Measurements from ENCODE around the gene STRA6. TPM values are rescaled to one million over a fixed set of nuclear protein-coding genes. Genes with fewer than 3 reads are reported as not detected.

Gene STRA6
- total RNA-seq, 6 donors from 2014 or later, result 0.22 to 3.5 (median 0.88) TPM; not detected in 3

DNA sequence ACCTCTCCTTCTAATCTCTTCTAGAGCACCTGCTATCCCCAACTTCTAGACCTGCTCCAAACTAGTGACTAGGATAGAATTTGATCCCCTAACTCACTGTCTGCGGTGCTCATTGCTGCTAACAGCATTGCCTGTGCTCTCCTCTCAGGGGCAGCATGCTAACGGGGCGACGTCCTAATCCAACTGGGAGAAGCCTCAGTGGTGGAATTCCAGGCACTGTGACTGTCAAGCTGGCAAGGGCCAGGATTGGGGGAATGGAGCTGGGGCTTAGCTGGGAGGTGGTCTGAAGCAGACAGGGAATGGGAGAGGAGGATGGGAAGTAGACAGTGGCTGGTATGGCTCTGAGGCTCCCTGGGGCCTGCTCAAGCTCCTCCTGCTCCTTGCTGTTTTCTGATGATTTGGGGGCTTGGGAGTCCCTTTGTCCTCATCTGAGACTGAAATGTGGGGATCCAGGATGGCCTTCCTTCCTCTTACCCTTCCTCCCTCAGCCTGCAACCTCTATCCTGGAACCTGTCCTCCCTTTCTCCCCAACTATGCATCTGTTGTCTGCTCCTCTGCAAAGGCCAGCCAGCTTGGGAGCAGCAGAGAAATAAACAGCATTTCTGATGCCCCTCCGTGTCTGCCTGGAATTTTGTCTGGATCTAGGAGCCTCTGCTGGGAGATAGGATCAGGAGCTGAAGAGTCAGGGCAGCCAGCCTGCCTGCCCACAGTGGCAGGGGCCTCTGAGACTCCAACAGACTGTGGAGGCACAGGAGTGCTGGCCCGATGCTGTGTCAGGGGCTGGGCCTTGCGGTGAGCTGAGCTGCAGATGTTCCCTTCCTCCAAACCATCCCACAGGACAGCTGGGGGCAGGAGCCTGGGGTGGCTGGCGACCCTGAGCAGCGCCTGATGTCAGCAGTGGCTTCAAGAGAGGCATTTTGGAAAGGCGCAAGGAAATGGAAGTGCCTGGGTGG is 26.0 kb downstream of the STRA6 start:
- H3K27ac ChIP-seq, result no peak overlapping the region
- ATAC-seq (ENCODE audit: low FRiP score in 2 of 2) (no peak), DNase-seq (no peak)
- 79% methylated on average over 7 to 10 of the region's 10 CpGs for WGBS, 2 donors
- H3K9me3 ChIP-seq, result no peaks in the 10 kb centered on the region
- no peak overlapping the region for H3K4me3 ChIP-seq
- H3K4me1 ChIP-seq, result peaks cover 23 to 41% (median 24%) of the 10 kb centered on the region in 4 donors
- TF ChIP-seq EP300 (IDR thresholded peaks at IDR 0.05), result no peak
- TF ChIP-seq, protein P1, sequence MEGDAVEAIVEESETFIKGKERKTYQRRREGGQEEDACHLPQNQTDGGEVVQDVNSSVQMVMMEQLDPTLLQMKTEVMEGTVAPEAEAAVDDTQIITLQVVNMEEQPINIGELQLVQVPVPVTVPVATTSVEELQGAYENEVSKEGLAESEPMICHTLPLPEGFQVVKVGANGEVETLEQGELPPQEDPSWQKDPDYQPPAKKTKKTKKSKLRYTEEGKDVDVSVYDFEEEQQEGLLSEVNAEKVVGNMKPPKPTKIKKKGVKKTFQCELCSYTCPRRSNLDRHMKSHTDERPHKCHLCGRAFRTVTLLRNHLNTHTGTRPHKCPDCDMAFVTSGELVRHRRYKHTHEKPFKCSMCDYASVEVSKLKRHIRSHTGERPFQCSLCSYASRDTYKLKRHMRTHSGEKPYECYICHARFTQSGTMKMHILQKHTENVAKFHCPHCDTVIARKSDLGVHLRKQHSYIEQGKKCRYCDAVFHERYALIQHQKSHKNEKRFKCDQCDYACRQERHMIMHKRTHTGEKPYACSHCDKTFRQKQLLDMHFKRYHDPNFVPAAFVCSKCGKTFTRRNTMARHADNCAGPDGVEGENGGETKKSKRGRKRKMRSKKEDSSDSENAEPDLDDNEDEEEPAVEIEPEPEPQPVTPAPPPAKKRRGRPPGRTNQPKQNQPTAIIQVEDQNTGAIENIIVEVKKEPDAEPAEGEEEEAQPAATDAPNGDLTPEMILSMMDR (IDR thresholded peaks at IDR 0.05), result no peak
- no peak for TF ChIP-seq POLR2A (IDR thresholded peaks at IDR 0.05)
- TF ChIP-seq POLR2AphosphoS5 (IDR thresholded peaks at IDR 0.05), result no peak
- H3K36me3 ChIP-seq, result no peaks in the 10 kb centered on the region
- no peaks in the 10 kb centered on the region for H3K27me3 ChIP-seq

- DNase-seq (peak; percentile 15 to 82), ATAC-seq (ENCODE audit: low FRiP score in 2 of 2) (no peak)
- H3K4me1 ChIP-seq, result peaks cover 19 to 36% (median 24%) of the 10 kb centered on the region in 4 donors
- no peaks in the 10 kb centered on the region for H3K36me3 ChIP-seq
- no peak for TF ChIP-seq POLR2A (IDR thresholded peaks at IDR 0.05)
- no peak for TF ChIP-seq POLR2AphosphoS5 (IDR thresholded peaks at IDR 0.05)
- TF ChIP-seq EP300 (IDR thresholded peaks at IDR 0.05), result no peak
- TF ChIP-seq, protein P1 (IDR thresholded peaks at IDR 0.05), result no peak
- 90 to 95% methylated on average over 28 to 38 of the region's 45 CpGs for WGBS, 2 donors
- no peaks in the 10 kb centered on the region for H3K27me3 ChIP-seq
- H3K27ac ChIP-seq, result no peak overlapping the region
- H3K4me3 ChIP-seq, result no peak overlapping the region
- H3K9me3 ChIP-seq, result no peaks in the 10 kb centered on the region
Measured at GRCh38 chr15:74175271-74176191, 27.1 kb downstream of the STRA6 start.

DNA sequence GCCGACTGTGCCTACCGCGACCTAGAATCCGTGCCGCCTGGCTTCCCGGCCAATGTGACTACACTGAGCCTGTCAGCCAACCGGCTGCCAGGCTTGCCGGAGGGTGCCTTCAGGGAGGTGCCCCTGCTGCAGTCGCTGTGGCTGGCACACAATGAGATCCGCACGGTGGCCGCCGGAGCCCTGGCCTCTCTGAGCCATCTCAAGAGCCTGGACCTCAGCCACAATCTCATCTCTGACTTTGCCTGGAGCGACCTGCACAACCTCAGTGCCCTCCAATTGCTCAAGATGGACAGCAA is 27.7 kb downstream of the STRA6 start:
- Histone ChIP-seq H3K9me3 (no peaks in the 10 kb centered on the region), H3K4me3 (peak overlapping the region in 3 of 4 donors; percentile 21 to 37 (median 35)), H3K27me3 (no peaks in the 10 kb centered on the region), H3K4me1 (peaks cover 12 to 30% (median 19%) of the 10 kb centered on the region in 4 donors), H3K36me3 (no peaks in the 10 kb centered on the region), H3K27ac (peak overlapping the region in 1 of 4 donors; percentile 64)
- no peak for TF ChIP-seq POLR2AphosphoS5 (IDR thresholded peaks at IDR 0.05)
- no peak for TF ChIP-seq POLR2A (IDR thresholded peaks at IDR 0.05)
- no peak for TF ChIP-seq EP300 (IDR thresholded peaks at IDR 0.05)
- TF ChIP-seq, protein P1 (IDR thresholded peaks at IDR 0.05), result no peak
- ATAC-seq (ENCODE audit: low FRiP score in 2 of 2) (no peak), DNase-seq (peak in 1 of 2 donors; percentile 14)
- WGBS, 2 donors, result 87 to 89% methylated on average over 3 to 14 of the region's 14 CpGs

GRCh38 chr15:74174219-74174957 is 28.2 kb downstream of the STRA6 start:
- peak overlapping the region in 3 of 4 donors; percentile 21 to 37 (median 35) for H3K4me3 ChIP-seq
- no peaks in the 10 kb centered on the region for H3K27me3 ChIP-seq
- no peaks in the 10 kb centered on the region for H3K9me3 ChIP-seq
- H3K36me3 ChIP-seq, result no peaks in the 10 kb centered on the region
- TF ChIP-seq POLR2A (IDR thresholded peaks at IDR 0.05) (no peak), EP300 (IDR thresholded peaks at IDR 0.05) (no peak), POLR2AphosphoS5 (IDR thresholded peaks at IDR 0.05) (no peak)
- ATAC-seq (ENCODE audit: low FRiP score in 2 of 2) (peak; percentile 43 to 71), DNase-seq (peak in 1 of 2 donors; percentile 20)
- 81 to 87% methylated on average over 14 to 19 of the region's 20 CpGs for WGBS, 2 donors
- peak overlapping the region in 3 of 4 donors; percentile 52 to 71 (median 64) for H3K27ac ChIP-seq
- H3K4me1 ChIP-seq, result peaks cover 7 to 25% (median 14%) of the 10 kb centered on the region in 4 donors
